Neural cell (in vitro differentiated cells): ENCODE results near the gene CIRBP. TPM values are rescaled to one million over a fixed set of nuclear protein-coding genes. Genes with fewer than 3 reads are reported as not detected.
A peak's percentile ranks its signal among the peaks of the same experiment; 100 is the strongest.

Experiments used
- H2AFZ ChIP-seq: fragments of 200-600, 300-800 bp; sonication (generic), shearing (Covaris generic); 2 replicates; pipeline ENCODE4 v1.6.0; 2014; ENCODE audit warnings: low read depth, mild to moderate bottlenecking, antibody characterized with exemption, low read length, moderate library complexity
- H3F3A ChIP-seq: fragments of 200-600 bp; shearing (Covaris generic); 2 replicates; pipeline ENCODE4 v1.6.1; 2016; ENCODE audit warnings: mild to moderate bottlenecking, moderate library complexity, mixed read lengths, antibody characterized with exemption, low read length; ENCODE audit not compliant: insufficient read depth, poor library complexity, severe bottlenecking
- H3K27ac ChIP-seq: fragments of 200-600, 300-800 bp; sonication (generic), shearing (Covaris generic); 2 replicates; pipeline ENCODE4 v1.5.1; 2014; ENCODE audit warnings: mild to moderate bottlenecking, low read length, moderate library complexity
- H3K27me3 ChIP-seq: fragments of 300-800, 200-600 bp; sonication (generic), shearing (Covaris generic); 2 replicates; pipeline ENCODE4 v1.6.0; 2014; ENCODE audit warnings: mild to moderate bottlenecking, low read depth, low read length, moderate library complexity; ENCODE audit not compliant: insufficient read depth
- H3K36me3 ChIP-seq: fragments of 300-800, 200-600 bp; sonication (generic), shearing (Covaris generic); 2 replicates; pipeline ENCODE4 v1.5.1; 2014; ENCODE audit warnings: mild to moderate bottlenecking, antibody characterized with exemption, low read length, moderate library complexity; ENCODE audit not compliant: insufficient read depth
- H3K4me2 ChIP-seq: fragments of 300-800, 200-600 bp; sonication (generic), shearing (Covaris generic); 2 replicates; pipeline ENCODE4 v1.6.0; 2014; ENCODE audit warnings: mild to moderate bottlenecking, low read length
- H3K4me3 ChIP-seq: fragments of 300-800, 200-600 bp; sonication (generic), shearing (Covaris generic); 2 replicates; pipeline ENCODE4 v1.5.1; 2014; ENCODE audit warnings: mild to moderate bottlenecking, low read length, moderate library complexity
- H3K79me2 ChIP-seq: fragments of 200-600 bp; shearing (Covaris generic); replicated peaks from 2 replicates; pipeline ENCODE4 v1.6.0; 2014; ENCODE audit warnings: mild to moderate bottlenecking, low read length, moderate library complexity; ENCODE audit not compliant: insufficient read depth
- H3K9ac ChIP-seq: fragments of 300-800, 200-600 bp; sonication (generic), shearing (Covaris generic); 2 replicates; pipeline ENCODE4 v1.6.1; 2016; ENCODE audit warnings: mild to moderate bottlenecking, low read length, mixed read lengths
- H3K9me2 ChIP-seq: fragments of 200-600 bp; shearing (Covaris generic); 2 replicates; pipeline ENCODE4 v1.6.1; 2016; ENCODE audit warnings: mild to moderate bottlenecking, low read length, mixed read lengths; ENCODE audit not compliant: insufficient read depth
- H3K9me3 ChIP-seq: fragments of 200-600, 300-800 bp; sonication (generic), shearing (Covaris generic); 2 replicates; pipeline ENCODE4 v1.6.1; 2016; ENCODE audit warnings: mild to moderate bottlenecking, mixed run types, low read length, moderate library complexity, mixed read lengths
- H4K20me1 ChIP-seq: fragments of 200-600 bp; shearing (Covaris generic); 2 replicates; pipeline ENCODE4 v1.6.1; 2016; ENCODE audit warnings: mild to moderate bottlenecking, mixed run types; ENCODE audit not compliant: insufficient read depth
- EP300 ChIP-seq: fragments of 450-650 bp; conservative IDR thresholded peaks from 2 replicates; pipeline ENCODE4 v1.6.1; 2014; ENCODE audit warnings: antibody characterized with exemption, mild to moderate bottlenecking, moderate library complexity; ENCODE audit not compliant: poor library complexity, severe bottlenecking
- EZH2 ChIP-seq: fragments of 200-600, 300-800 bp; shearing (Covaris generic), sonication (generic); IDR thresholded peaks from 2 replicates; pipeline ENCODE4 v1.6.1; 2014; ENCODE audit warnings: antibody characterized with exemption, low read length, borderline replicate concordance, mild to moderate bottlenecking; ENCODE audit not compliant: insufficient read depth, poor library complexity, severe bottlenecking
- MXI1 ChIP-seq: fragments of 450-650 bp; conservative IDR thresholded peaks from 2 replicates; pipeline ENCODE4 v1.6.1; 2014; ENCODE audit warnings: antibody characterized with exemption, mild to moderate bottlenecking; ENCODE audit not compliant: poor library complexity, severe bottlenecking
- POLR2AphosphoS5 ChIP-seq: IDR thresholded peaks from 2 replicates; pipeline ENCODE4 v1.6.1; 2012
- RAD21 ChIP-seq: fragments of 450-650 bp; conservative IDR thresholded peaks from 2 replicates; pipeline ENCODE4 v1.6.1; 2014; ENCODE audit warnings: antibody characterized with exemption, mild to moderate bottlenecking, moderate library complexity
- SMC3 ChIP-seq: fragments of 450-650 bp; conservative IDR thresholded peaks from 2 replicates; pipeline ENCODE4 v1.6.1; 2014; ENCODE audit warnings: antibody characterized with exemption, mild to moderate bottlenecking, moderate library complexity; ENCODE audit not compliant: poor library complexity
- TAF1 ChIP-seq: IDR thresholded peaks from 2 replicates; pipeline ENCODE4 v1.6.1; 2012; ENCODE audit warnings: low read depth
- polyA plus RNA-seq: library from polyadenylated mRNA; depleted of rRNA; stranded (reverse); fragments of >200 nt; gene quantifications from 2 replicates; pipeline ENCODE4 v1.2.3, GENCODE V29; 2014
- TF ChIP-seq, protein P1 (sequence below): IDR thresholded peaks from 2 replicates; pipeline ENCODE4 v1.6.1; 2012; ENCODE audit warnings: borderline replicate concordance
- TF ChIP-seq, protein P2 (sequence below): fragments of 450-650 bp; IDR thresholded peaks from 2 replicates; pipeline ENCODE4 v1.5.1; 2014; ENCODE audit warnings: antibody characterized with exemption, mild to moderate bottlenecking, moderate library complexity; ENCODE audit not compliant: poor library complexity, severe bottlenecking

The CIRBP gene
- polyA plus RNA-seq, 1 donor from 2014 or later, result 1,663 TPM

DNA sequence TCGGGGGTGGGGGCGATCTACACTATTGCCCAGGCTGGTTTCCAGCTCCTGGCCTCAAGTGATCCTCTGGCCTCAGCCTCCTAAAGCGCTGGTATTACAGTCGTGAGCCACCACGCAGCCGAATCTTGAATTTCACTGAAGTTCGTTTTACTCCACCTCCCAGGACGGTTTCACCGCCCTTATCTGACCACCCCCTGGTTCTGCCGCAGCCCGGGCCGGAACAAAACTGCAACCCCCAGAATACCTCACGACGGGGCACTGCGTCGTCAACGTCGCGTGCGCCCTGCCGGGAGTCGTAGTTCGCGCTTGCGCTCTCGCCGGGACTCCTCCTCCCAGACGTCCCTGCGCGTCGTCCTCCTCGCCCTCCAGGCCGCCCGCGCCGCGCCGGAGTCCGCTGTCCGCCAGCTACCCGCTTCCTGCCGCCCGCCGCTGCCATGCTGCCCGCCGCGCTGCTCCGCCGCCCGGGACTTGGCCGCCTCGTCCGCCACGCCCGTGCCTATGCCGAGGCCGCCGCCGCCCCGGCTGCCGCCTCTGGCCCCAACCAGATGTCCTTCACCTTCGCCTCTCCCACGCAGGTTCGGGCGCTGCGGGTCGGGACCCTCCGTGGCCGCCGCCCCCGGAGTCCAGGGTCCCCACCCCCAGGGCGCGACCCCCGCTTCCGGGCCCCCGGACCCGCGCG lies 27.6 kb upstream of the CIRBP start, which contains the start of gene ATP5F1D:
ATP5F1D (plus strand) TSS at position 335 of the 679 bp plus-strand sequence; CDS start at position 435, 100 bp downstream.
- peak within 1 kb of the TSS; percentile 88 for H3K4me3 ChIP-seq
- H3K4me2 ChIP-seq, result peak within 1 kb of the TSS; percentile 84
- no peak for TF ChIP-seq RAD21
- TF ChIP-seq EZH2, result no peak
- TF ChIP-seq TAF1, result no peak
- peak; percentile 60 for TF ChIP-seq EP300
- peak; percentile 19 for TF ChIP-seq SMC3
- TF ChIP-seq MXI1, result peak; percentile 74
- peak; percentile 81 for TF ChIP-seq POLR2AphosphoS5
- TF ChIP-seq, protein P1, sequence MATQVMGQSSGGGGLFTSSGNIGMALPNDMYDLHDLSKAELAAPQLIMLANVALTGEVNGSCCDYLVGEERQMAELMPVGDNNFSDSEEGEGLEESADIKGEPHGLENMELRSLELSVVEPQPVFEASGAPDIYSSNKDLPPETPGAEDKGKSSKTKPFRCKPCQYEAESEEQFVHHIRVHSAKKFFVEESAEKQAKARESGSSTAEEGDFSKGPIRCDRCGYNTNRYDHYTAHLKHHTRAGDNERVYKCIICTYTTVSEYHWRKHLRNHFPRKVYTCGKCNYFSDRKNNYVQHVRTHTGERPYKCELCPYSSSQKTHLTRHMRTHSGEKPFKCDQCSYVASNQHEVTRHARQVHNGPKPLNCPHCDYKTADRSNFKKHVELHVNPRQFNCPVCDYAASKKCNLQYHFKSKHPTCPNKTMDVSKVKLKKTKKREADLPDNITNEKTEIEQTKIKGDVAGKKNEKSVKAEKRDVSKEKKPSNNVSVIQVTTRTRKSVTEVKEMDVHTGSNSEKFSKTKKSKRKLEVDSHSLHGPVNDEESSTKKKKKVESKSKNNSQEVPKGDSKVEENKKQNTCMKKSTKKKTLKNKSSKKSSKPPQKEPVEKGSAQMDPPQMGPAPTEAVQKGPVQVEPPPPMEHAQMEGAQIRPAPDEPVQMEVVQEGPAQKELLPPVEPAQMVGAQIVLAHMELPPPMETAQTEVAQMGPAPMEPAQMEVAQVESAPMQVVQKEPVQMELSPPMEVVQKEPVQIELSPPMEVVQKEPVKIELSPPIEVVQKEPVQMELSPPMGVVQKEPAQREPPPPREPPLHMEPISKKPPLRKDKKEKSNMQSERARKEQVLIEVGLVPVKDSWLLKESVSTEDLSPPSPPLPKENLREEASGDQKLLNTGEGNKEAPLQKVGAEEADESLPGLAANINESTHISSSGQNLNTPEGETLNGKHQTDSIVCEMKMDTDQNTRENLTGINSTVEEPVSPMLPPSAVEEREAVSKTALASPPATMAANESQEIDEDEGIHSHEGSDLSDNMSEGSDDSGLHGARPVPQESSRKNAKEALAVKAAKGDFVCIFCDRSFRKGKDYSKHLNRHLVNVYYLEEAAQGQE, result no peak
- TF ChIP-seq, protein P2, sequence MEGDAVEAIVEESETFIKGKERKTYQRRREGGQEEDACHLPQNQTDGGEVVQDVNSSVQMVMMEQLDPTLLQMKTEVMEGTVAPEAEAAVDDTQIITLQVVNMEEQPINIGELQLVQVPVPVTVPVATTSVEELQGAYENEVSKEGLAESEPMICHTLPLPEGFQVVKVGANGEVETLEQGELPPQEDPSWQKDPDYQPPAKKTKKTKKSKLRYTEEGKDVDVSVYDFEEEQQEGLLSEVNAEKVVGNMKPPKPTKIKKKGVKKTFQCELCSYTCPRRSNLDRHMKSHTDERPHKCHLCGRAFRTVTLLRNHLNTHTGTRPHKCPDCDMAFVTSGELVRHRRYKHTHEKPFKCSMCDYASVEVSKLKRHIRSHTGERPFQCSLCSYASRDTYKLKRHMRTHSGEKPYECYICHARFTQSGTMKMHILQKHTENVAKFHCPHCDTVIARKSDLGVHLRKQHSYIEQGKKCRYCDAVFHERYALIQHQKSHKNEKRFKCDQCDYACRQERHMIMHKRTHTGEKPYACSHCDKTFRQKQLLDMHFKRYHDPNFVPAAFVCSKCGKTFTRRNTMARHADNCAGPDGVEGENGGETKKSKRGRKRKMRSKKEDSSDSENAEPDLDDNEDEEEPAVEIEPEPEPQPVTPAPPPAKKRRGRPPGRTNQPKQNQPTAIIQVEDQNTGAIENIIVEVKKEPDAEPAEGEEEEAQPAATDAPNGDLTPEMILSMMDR, result no peak
- no peaks in the 10 kb centered on the region for H3K9me2 ChIP-seq
- no peaks in the 10 kb centered on the region for H4K20me1 ChIP-seq
- no peaks in the 10 kb centered on the region for H3K79me2 ChIP-seq
- peak within 1 kb of the TSS; percentile 14 for H2AFZ ChIP-seq
- no peaks in the 10 kb centered on the region for H3K36me3 ChIP-seq
- H3F3A ChIP-seq, result peaks cover 4% of the 10 kb centered on the region
- H3K27ac ChIP-seq, result peak within 1 kb of the TSS; percentile 73
- H3K9me3 ChIP-seq, result no peaks in the 10 kb centered on the region
- peak within 1 kb of the TSS; percentile 82 for H3K9ac ChIP-seq
- H3K27me3 ChIP-seq, result no peaks in the 10 kb centered on the region

DNA sequence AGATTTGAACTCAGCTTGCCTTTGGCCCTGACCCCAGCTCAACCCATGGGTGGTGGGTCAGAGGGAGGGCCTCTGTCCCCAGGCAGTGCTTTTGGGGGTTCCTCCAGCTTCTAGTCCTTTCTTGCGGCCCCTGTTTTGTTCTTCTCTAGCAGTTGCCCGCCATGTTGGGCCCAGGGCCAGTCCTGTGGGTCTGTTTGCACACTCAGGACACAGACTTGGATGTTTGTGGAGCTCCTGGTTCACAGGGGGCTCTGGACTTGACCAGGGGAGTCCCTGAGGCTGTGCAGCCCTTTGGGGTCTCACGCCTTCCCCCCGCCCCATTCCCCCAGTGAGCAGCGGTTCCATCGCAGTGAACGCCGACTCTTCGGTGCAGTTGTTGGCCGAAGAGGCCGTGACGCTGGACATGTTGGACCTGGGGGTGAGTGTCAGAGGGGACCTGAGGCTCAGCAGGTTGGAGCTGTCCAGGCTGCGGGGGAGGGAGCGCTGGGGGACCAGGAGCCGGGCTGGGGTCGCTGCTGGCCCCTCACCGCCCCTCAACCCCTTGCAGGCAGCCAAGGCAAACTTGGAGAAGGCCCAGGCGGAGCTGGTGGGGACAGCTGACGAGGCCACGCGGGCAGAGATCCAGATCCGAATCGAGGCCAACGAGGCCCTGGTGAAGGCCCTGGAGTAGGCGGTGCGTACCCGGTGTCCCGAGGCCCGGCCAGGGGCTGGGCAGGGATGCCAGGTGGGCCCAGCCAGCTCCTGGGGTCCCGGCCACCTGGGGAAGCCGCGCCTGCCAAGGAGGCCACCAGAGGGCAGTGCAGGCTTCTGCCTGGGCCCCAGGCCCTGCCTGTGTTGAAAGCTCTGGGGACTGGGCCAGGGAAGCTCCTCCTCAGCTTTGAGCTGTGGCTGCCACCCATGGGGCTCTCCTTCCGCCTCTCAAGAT lies 25.1 kb upstream of the CIRBP start:
- no peaks in the 10 kb centered on the region for H3K9me3 ChIP-seq
- no peak overlapping the region for H3K4me2 ChIP-seq
- H3F3A ChIP-seq, result no peaks in the 10 kb centered on the region
- no peaks in the 10 kb centered on the region for H3K27me3 ChIP-seq
- H3K9me2 ChIP-seq, result no peaks in the 10 kb centered on the region
- H3K9ac ChIP-seq, result peak overlapping the region; percentile 52
- no peak overlapping the region for H2AFZ ChIP-seq
- peak overlapping the region; percentile 55 for H3K27ac ChIP-seq
- peak overlapping the region; percentile 30 for H3K4me3 ChIP-seq
- no peaks in the 10 kb centered on the region for H4K20me1 ChIP-seq
- peaks cover 8% of the 10 kb centered on the region for H3K79me2 ChIP-seq
- H3K36me3 ChIP-seq, result no peaks in the 10 kb centered on the region
- peak; percentile 82 for TF ChIP-seq RAD21
- no peak for TF ChIP-seq MXI1
- TF ChIP-seq EP300, result no peak
- TF ChIP-seq, protein P1, result no peak
- TF ChIP-seq POLR2AphosphoS5, result no peak
- peak; percentile 75 for TF ChIP-seq SMC3
- TF ChIP-seq, protein P2, result peak; percentile 92
- TF ChIP-seq EZH2, result no peak
- TF ChIP-seq TAF1, result no peak
